CD4-positive, alpha-beta T cell treated with Interleukin-6 for 4 hours (primary cell): ENCODE results near the gene NF2.

ENCODE experiments used
- DNase-seq: peaks from one replicate; pipeline ENCODE4 v3.0.0-alpha.2; 2020; ENCODE audit warnings: mixed read lengths

The NF2 gene

GRCh38 chr22:29704528-29705285, 101.3 kb downstream of the NF2 start:
- no peak for DNase-seq

- DNase-seq = no peak
Measured at GRCh38 chr22:29705651-29706050, 102.2 kb downstream of the NF2 start.

- DNase-seq = no peak
Measured at GRCh38 chr22:29706486-29706885, 103.1 kb downstream of the NF2 start.

- DNase-seq = no peak
Measured at GRCh38 chr22:29707010-29707409, 103.6 kb downstream of the NF2 start.

GRCh38 chr22:29707471-29707870, 104.0 kb downstream of the NF2 start:
- no peak for DNase-seq

- no peak for DNase-seq
Measured at GRCh38 chr22:29710193-29710592, 106.8 kb downstream of the NF2 start.

- no peak for DNase-seq
Measured at GRCh38 chr22:29710922-29711593, 107.6 kb downstream of the NF2 start.

- DNase-seq = no peak
Measured at GRCh38 chr22:29712119-29712518, 108.7 kb downstream of the NF2 start.

- no peak for DNase-seq
Measured at GRCh38 chr22:29713156-29713727, 109.8 kb downstream of the NF2 start.

- no peak for DNase-seq
Measured at GRCh38 chr22:29715240-29715639, 111.8 kb downstream of the NF2 start.

- no peak for DNase-seq
Measured at GRCh38 chr22:29715705-29716104, 112.3 kb downstream of the NF2 start.

GRCh38 chr22:29716814-29717545, 113.5 kb downstream of the NF2 start:
- DNase-seq = peak; percentile 10

- DNase-seq = no peak
Measured at GRCh38 chr22:29717789-29718188, 114.4 kb downstream of the NF2 start.

GRCh38 chr22:29718949-29719898, 115.8 kb downstream of the NF2 start:
- no peak for DNase-seq

GRCh38 chr22:29719899-29720645, 116.6 kb downstream of the NF2 start, which contains the start of gene CABP7:
Gene CABP7 (plus strand): TSS chr22:29720003. CDS start chr22:29720425, 422 bp downstream.
- DNase-seq = no peak

- no peak for DNase-seq
Measured at GRCh38 chr22:29720811-29721323, 117.4 kb downstream of the NF2 start.

- DNase-seq = no peak
Measured at GRCh38 chr22:29722151-29722550, 118.7 kb downstream of the NF2 start.

- no peak for DNase-seq
Measured at GRCh38 chr22:29722587-29722986, 119.2 kb downstream of the NF2 start.

GRCh38 chr22:29723766-29724165, 120.3 kb downstream of the NF2 start:
- no peak for DNase-seq

- no peak for DNase-seq
Measured at GRCh38 chr22:29724843-29725242, 121.4 kb downstream of the NF2 start.

GRCh38 chr22:29726106-29726505, 122.7 kb downstream of the NF2 start:
- DNase-seq = no peak
